Heart left ventricle (tissue), 13 donors: ENCODE data around the gene TTLL11.

Source experiments
- CTCF ChIP-seq, 12 donors: fragments of 200-600 bp; sonication (generic) in 4 of 12; IDR thresholded peaks; one replicate each; pipeline versions ENCODE4 v1.5.0 to v1.8.0; 2018 to 2022; ENCODE audit warnings: antibody characterized with exemption in 12 of 12, mild to moderate bottlenecking in 5 of 12
- POLR2A ChIP-seq, 2 donors: fragments of 450-650 bp; IDR thresholded peaks; one replicate each; pipeline ENCODE4 v1.6.1; 2017; ENCODE audit warnings: antibody characterized with exemption in 2 of 2, mild to moderate bottlenecking in 2 of 2, moderate library complexity in 2 of 2
- donor health status: ischemic (EF 13 %, LVEDD 7.1; RV severe dilation, severe dysfunction).
- donor health status: DM: no; HTN: yes; CAD: no.
- donor health status: DM: no; HTN: no; CAD: no.
- donor health status: ischemic (EF 25% LVEDD 6.9; RV normal size, moderate dysfunction).
- donor health status: ischemic (EF 25% LVEDD 5.7; RV mildly dilated, moderate dysfunction).
- donor health status: ischemic (EF 35%, LVEDD 5.7; RV mildly dilated, moderate dysfunction).
- donor health status: nonischemic (EF 11% LVEDD 7.7; RV severe dilation, severe dysfunction).
- donor health status: DM: yes; HTN: yes; CAD: no.
- donor health status: PGD.
- donor health status: ischemic (EF 29% LVEDD 5.4; RV normal size, mild dysfunction).
- donor health status: nonischemic (EF 23%, LVEDD 6.1; RV moderate dilation, normal function).

GRCh38 chr9:122007837-122008236 lies 85.3 kb downstream of the TTLL11 start:
- TF ChIP-seq CTCF (IDR thresholded peaks at IDR 0.05) (no peak), POLR2A (IDR thresholded peaks at IDR 0.05) (no peak)
